Left ventricle myocardium inferior (tissue), 1 donor: ENCODE data around the gene SEMA7A. TPM values are rescaled to one million over a fixed set of nuclear protein-coding genes. Genes with fewer than 3 reads are reported as not detected.
A peak's percentile ranks its signal among the peaks of the same experiment; 100 is the strongest.

Source experiments
- DNase-seq: peaks from one replicate; pipeline ENCODE4 v3.0.0-alpha.2; 2020
- H3K27ac ChIP-seq: fragments of 200-600 bp; replicated peaks from 2 replicates; pipeline ENCODE4 v1.8.0; 2021
- H3K27me3 ChIP-seq: fragments of 200-600 bp; 2 replicates; pipeline ENCODE4 v1.8.0; 2021; ENCODE audit warnings: low read depth
- H3K36me3 ChIP-seq: fragments of 200-600 bp; 2 replicates; pipeline ENCODE4 v1.8.0; 2021
- H3K4me1 ChIP-seq: fragments of 200-600 bp; 2 replicates; pipeline ENCODE4 v1.8.0; 2021
- H3K4me3 ChIP-seq: fragments of 200-600 bp; 2 replicates; pipeline ENCODE4 v1.8.0; 2021; ENCODE audit warnings: mild to moderate bottlenecking, moderate library complexity
- H3K9me3 ChIP-seq: fragments of 200-600 bp; replicated peaks from 2 replicates; pipeline ENCODE4 v1.8.0; 2021
- intact Hi-C: fragments of 100-400 bp; cut with micrococcal nuclease; formaldehyde crosslinking; loops from one replicate; pipeline ENCODE4 v1.11.0; 2022
- total RNA-seq: library from RNA; stranded (reverse); fragmentation: NEBNext Ultra II Directional; extraction: Animal tissue kit (Norgen Biotek cat#: 25700); gene quantifications from one replicate; pipeline ENCODE4 v1.2.1, GENCODE V29; 2021
- TF ChIP-seq, protein P1 (sequence below): fragments of 200-600 bp; IDR thresholded peaks from 2 replicates; pipeline ENCODE4 v1.8.0; 2021; ENCODE audit warnings: antibody characterized with exemption, mild to moderate bottlenecking, borderline replicate concordance
- donor health status: DM: no; HTN: yes; CAD: no; lungs with severe emphysema.

The SEMA7A gene
- total RNA-seq, 1 donor from 2014 or later = 1.5 TPM

DNA sequence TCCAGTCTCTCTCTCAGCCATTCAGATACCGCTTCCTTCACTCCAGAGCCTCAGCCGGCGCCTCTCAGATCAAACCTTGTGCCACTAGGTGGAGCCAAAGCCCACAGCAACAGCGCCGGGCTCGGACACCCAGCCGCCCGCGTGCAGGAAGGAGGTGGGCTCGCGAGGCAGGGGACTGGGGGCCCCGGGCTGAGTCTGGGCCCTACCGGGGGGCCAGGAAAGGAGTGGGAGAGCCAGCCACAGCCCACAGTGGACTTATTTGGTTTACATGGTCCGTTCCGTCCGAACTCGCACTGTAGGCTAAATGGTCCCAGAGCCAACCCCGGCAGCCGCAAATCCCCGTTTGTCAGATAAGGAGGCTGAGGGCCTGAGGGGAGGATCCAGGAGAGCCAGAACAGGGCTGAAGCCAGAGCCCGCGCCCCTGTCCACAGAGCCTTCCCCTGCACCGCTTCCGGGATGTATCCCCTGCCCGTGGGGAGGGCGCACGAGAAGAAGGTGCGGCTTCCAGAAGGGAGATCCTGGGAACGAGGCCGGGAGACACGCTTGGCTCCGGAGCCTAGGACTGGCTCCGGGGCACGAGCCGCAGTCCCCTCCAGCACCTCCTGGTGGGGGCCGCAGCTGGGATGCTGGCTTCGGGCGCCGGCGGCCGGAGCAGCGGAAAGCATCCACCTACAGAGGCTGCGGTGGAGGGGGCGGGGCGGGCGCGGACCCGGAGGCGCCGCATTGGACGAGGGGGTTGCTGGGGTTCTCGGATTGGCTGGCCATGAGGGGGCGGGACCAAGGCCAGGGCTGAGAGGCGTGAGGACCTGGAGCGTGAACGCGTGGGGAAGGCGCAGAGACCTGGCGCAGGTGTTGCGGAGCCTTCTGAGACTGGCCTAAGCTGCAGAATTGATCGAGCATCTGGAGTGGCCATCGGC is 59.8 kb downstream of the SEMA7A start:
- Histone ChIP-seq H3K36me3 (no peaks in the 10 kb centered on the region), H3K27ac (no peak overlapping the region), H3K27me3 (peaks cover 19% of the 10 kb centered on the region), H3K4me1 (peaks cover 19% of the 10 kb centered on the region), H3K9me3 (no peaks in the 10 kb centered on the region), H3K4me3 (peak overlapping the region; percentile 77)
- peak; percentile 94 for DNase-seq
- intact Hi-C loops = loop anchor here (5.0 to 10.0 kb wide), 2 partner anchors 261 to 393 kb away; no protein-coding TSS in a partner anchor
- TF ChIP-seq, protein P1, sequence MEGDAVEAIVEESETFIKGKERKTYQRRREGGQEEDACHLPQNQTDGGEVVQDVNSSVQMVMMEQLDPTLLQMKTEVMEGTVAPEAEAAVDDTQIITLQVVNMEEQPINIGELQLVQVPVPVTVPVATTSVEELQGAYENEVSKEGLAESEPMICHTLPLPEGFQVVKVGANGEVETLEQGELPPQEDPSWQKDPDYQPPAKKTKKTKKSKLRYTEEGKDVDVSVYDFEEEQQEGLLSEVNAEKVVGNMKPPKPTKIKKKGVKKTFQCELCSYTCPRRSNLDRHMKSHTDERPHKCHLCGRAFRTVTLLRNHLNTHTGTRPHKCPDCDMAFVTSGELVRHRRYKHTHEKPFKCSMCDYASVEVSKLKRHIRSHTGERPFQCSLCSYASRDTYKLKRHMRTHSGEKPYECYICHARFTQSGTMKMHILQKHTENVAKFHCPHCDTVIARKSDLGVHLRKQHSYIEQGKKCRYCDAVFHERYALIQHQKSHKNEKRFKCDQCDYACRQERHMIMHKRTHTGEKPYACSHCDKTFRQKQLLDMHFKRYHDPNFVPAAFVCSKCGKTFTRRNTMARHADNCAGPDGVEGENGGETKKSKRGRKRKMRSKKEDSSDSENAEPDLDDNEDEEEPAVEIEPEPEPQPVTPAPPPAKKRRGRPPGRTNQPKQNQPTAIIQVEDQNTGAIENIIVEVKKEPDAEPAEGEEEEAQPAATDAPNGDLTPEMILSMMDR = peak; percentile 92

DNA sequence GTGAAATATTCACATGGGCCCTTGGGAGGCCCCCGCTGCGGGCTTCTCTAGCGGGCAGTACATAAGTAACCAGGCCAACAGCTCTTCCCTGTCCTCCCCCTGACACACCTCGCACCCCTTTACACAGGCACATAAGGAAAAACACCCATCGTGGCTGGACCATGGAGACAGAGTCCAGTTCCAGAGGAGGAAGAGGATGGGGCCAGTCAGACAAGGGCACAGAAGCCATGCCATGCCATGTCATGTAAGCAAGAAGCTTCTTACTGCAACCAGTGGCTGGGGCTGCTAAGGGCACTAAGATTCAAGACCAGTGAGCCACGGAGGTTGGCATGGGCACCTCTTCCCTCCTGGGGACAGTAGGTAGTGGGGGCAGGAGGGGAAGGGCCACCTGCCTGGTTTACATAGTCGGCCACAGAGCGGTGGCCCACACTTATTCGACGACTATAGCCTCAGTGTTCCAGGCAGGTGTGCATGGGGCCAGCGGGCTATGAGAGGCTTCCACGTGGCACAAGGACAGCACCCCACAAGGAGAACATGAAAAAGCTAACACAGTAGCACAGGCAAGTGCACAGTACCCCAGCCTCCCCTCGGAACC is 60.6 kb downstream of the SEMA7A start:
- no peaks in the 10 kb centered on the region for H3K9me3 ChIP-seq
- TF ChIP-seq, protein P1 = no peak
- DNase-seq = no peak
- H3K27ac ChIP-seq = no peak overlapping the region
- H3K27me3 ChIP-seq = peaks cover 21% of the 10 kb centered on the region
- no peak overlapping the region for H3K4me3 ChIP-seq
- H3K4me1 ChIP-seq = peaks cover 19% of the 10 kb centered on the region
- H3K36me3 ChIP-seq = no peaks in the 10 kb centered on the region
- intact Hi-C loops = loop anchor here (5.0 to 10.0 kb wide), 2 partner anchors 262 to 394 kb away; no protein-coding TSS in a partner anchor

DNA sequence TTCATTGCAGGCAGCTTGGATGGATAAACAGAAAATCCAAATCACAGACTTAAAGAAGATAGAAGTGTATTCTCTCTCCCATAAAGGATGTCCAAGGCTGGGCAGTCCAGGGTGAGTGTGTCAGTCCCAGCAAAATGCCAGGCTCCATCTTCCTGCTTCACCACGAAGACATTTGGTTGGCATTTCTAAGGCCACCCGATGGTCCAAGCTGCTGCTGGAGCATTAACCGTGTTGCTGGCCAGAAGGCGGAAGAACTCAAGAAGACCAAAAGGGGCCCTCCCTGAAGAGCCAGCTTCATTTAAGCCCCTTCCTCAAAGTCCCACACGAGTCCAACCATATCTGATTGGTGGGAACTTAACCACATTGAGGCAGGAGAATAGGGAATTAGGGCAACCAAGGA is 63.3 kb downstream of the SEMA7A start:
- TF ChIP-seq, protein P1 = no peak
- Histone ChIP-seq H3K27me3 (peaks cover 48% of the 10 kb centered on the region), H3K9me3 (no peaks in the 10 kb centered on the region), H3K36me3 (no peaks in the 10 kb centered on the region), H3K4me1 (peaks cover 30% of the 10 kb centered on the region), H3K27ac (no peak overlapping the region), H3K4me3 (no peak overlapping the region)
- intact Hi-C loops = loop anchor here (5.0 to 10.0 kb wide), 2 partner anchors 264 to 397 kb away; no protein-coding TSS in a partner anchor
- DNase-seq = no peak

DNA sequence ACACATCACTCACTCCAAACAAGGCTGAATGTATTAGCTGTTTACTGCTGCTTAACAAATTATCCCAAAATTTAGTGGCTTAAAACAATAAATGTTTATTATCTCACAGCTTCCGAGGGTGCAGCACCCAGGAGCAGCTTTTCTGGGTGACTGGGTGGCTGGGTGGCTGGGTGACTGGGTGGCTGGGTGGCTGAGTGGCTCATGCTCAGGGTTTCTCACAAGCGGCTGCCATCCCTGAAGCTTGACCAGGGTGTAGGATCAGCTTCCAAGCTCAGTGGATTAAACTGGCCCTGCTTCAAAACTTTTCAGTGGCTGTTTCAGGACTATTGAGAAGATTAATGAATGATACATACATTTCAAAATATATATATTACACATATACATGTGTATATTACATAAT is 64.0 kb downstream of the SEMA7A start:
- Histone ChIP-seq H3K9me3 (no peaks in the 10 kb centered on the region), H3K4me3 (no peak overlapping the region), H3K27ac (no peak overlapping the region), H3K36me3 (no peaks in the 10 kb centered on the region), H3K4me1 (peaks cover 28% of the 10 kb centered on the region), H3K27me3 (peaks cover 55% of the 10 kb centered on the region)
- intact Hi-C loops = loop anchor here (5.0 to 10.0 kb wide), 2 partner anchors 265 to 398 kb away; no protein-coding TSS in a partner anchor
- DNase-seq = no peak
- TF ChIP-seq, protein P1 = no peak

DNA sequence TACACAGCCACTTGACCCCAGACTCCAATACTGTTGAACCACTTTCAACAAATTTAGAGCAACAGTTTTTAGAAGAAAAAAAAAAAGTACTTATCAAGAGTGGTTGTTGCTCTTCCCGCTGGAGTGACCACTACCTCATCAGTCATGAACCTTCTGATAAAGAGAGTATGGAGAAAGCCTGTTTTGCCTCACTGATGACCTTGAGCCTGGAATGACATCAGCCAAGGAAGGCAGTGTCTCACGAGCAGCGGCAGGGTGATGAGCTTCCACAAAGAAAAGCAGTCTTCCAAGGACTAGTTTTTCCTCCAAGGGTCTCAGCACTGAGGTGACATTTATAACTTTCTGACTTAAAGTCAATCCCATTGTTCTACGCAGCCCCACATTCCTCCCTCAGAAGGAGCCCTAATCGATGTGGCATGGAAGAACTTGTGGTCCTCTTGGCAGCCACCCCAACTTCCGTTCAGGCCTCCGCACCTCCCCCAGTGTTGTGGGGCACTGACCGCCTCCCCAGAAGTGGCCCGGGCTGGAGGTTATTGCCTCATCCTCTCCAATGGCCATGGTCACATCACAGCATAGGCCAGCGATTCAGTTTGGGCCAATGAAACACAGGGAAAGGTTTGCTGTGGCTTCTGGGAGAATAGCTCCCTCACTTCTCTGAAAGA is 64.5 kb downstream of the SEMA7A start:
- intact Hi-C loops = no loop called here
- no peak overlapping the region for H3K27ac ChIP-seq
- H3K36me3 ChIP-seq = no peaks in the 10 kb centered on the region
- no peaks in the 10 kb centered on the region for H3K9me3 ChIP-seq
- TF ChIP-seq, protein P1 = no peak
- DNase-seq = no peak
- H3K4me3 ChIP-seq = no peak overlapping the region
- H3K27me3 ChIP-seq = peaks cover 59% of the 10 kb centered on the region
- peaks cover 23% of the 10 kb centered on the region for H3K4me1 ChIP-seq
